H9 (cell line): ENCODE data around the gene LRRC7. TPM values are rescaled to one million over a fixed set of nuclear protein-coding genes. Genes with fewer than 3 reads are reported as not detected.

Experiments
- DNase-seq: peaks from one replicate; pipeline ENCODE4 v3.0.0-alpha.2; 2017
- H2AFZ ChIP-seq: one replicate; pipeline ENCODE4 v1.6.1; 2013; ENCODE audit warnings: mild to moderate bottlenecking, low read length, control low read depth, moderate library complexity
- H2AK5ac ChIP-seq: 2 replicates; pipeline ENCODE4 v1.6.1; 2013; ENCODE audit warnings: low read length, control low read depth, mixed read lengths; ENCODE audit not compliant: insufficient read length
- H2BK120ac ChIP-seq: one replicate; pipeline ENCODE4 v1.6.1; 2013; ENCODE audit warnings: low read depth, mild to moderate bottlenecking, low read length, control low read depth, inconsistent platforms; ENCODE audit not compliant: poor library complexity, severe bottlenecking
- H2BK12ac ChIP-seq: 2 replicates; pipeline ENCODE4 v1.6.1; 2013; ENCODE audit warnings: low read length, control low read depth, mixed read lengths, low read depth; ENCODE audit not compliant: insufficient read length
- H2BK15ac ChIP-seq: 2 replicates; pipeline ENCODE4 v1.6.1; 2013; ENCODE audit warnings: low read depth, low read length, control low read depth
- H2BK20ac ChIP-seq: one replicate; pipeline ENCODE4 v1.6.1; 2013; ENCODE audit warnings: low read depth, mild to moderate bottlenecking, low read length, control low read depth, inconsistent platforms; ENCODE audit not compliant: poor library complexity, severe bottlenecking
- H2BK5ac ChIP-seq: 2 replicates; pipeline ENCODE4 v1.6.1; 2013; ENCODE audit warnings: low read length, control low read depth, mixed read lengths; ENCODE audit not compliant: insufficient read length
- H3K14ac ChIP-seq: 2 replicates; pipeline ENCODE4 v1.6.1; 2013; ENCODE audit warnings: low read length, control low read depth; ENCODE audit not compliant: insufficient read depth
- H3K18ac ChIP-seq: 2 replicates; pipeline ENCODE4 v1.6.1; 2013; ENCODE audit warnings: low read depth, mild to moderate bottlenecking, mixed read lengths, low read length, control low read depth; ENCODE audit not compliant: insufficient read length
- H3K23ac ChIP-seq: 2 replicates; pipeline ENCODE4 v1.6.1; 2013; ENCODE audit warnings: low read length, control low read depth, mixed read lengths, low read depth; ENCODE audit not compliant: insufficient read length
- H3K23me2 ChIP-seq: 2 replicates; pipeline ENCODE4 v1.6.1; 2013; ENCODE audit warnings: low read depth, mild to moderate bottlenecking, mixed read lengths, low read length, control low read depth; ENCODE audit not compliant: insufficient read length, poor library complexity, severe bottlenecking
- H3K27ac ChIP-seq: 2 replicates; pipeline ENCODE4 v1.5.1; 2013; ENCODE audit warnings: low read length, control low read depth, mixed read lengths, low read depth; ENCODE audit not compliant: insufficient read length
- H3K27me3 ChIP-seq: 2 replicates; pipeline ENCODE4 v1.6.1; 2013; ENCODE audit warnings: low read length, control low read depth, inconsistent platforms; ENCODE audit not compliant: insufficient read depth
- H3K4ac ChIP-seq: 2 replicates; pipeline ENCODE4 v1.6.1; 2013; ENCODE audit warnings: low read depth, mild to moderate bottlenecking, control low read depth, inconsistent platforms, low read length, moderate library complexity
- H3K4me1 ChIP-seq: 2 replicates; pipeline ENCODE4 v1.6.1; 2013; ENCODE audit warnings: low read length, control low read depth, inconsistent platforms; ENCODE audit not compliant: insufficient read depth
- H3K4me2 ChIP-seq: 2 replicates; pipeline ENCODE4 v1.6.1; 2013; ENCODE audit warnings: low read length, control low read depth, mixed read lengths; ENCODE audit not compliant: insufficient read length, insufficient read depth
- H3K56ac ChIP-seq: 2 replicates; pipeline ENCODE4 v1.6.1; 2013; ENCODE audit warnings: low read depth, mild to moderate bottlenecking, mixed read lengths, low read length, control low read depth; ENCODE audit not compliant: insufficient read length
- H3K79me1 ChIP-seq: 2 replicates; pipeline ENCODE4 v1.6.1; 2013; ENCODE audit warnings: low read depth, mild to moderate bottlenecking, moderate library complexity, low read length, control low read depth, inconsistent platforms; ENCODE audit not compliant: insufficient read depth, poor library complexity, severe bottlenecking
- H3K79me2 ChIP-seq: 2 replicates; pipeline ENCODE4 v1.6.1; 2013; ENCODE audit warnings: low read length, control low read depth, inconsistent platforms; ENCODE audit not compliant: insufficient read depth
- H3K9ac ChIP-seq: 2 replicates; pipeline ENCODE4 v1.6.1; 2013; ENCODE audit warnings: low read length, control low read depth, mixed read lengths; ENCODE audit not compliant: insufficient read length; ENCODE audit errors: extremely low read depth
- H3K9me3 ChIP-seq: one replicate; pipeline ENCODE4 v1.6.1; 2013; ENCODE audit warnings: low read depth, low read length, inconsistent platforms; ENCODE audit not compliant: control insufficient read depth
- H3T11ph ChIP-seq: one replicate; pipeline ENCODE4 v1.6.1; 2013; ENCODE audit warnings: mild to moderate bottlenecking, low read length, control low read depth, inconsistent platforms
- H4K20me1 ChIP-seq: one replicate; pipeline ENCODE4 v1.6.1; 2013; ENCODE audit not compliant: control insufficient read depth, insufficient read length, insufficient read depth
- H4K5ac ChIP-seq: 2 replicates; pipeline ENCODE4 v1.6.1; 2013; ENCODE audit warnings: low read depth, mild to moderate bottlenecking, mixed read lengths, low read length, control low read depth; ENCODE audit not compliant: insufficient read length
- H4K8ac ChIP-seq: replicated peaks from 2 replicates; pipeline ENCODE4 v1.6.1; 2013; ENCODE audit warnings: low read length, control low read depth, mixed read lengths, low read depth; ENCODE audit not compliant: insufficient read length
- H4K91ac ChIP-seq: 2 replicates; pipeline ENCODE4 v1.6.1; 2013; ENCODE audit warnings: low read depth, mild to moderate bottlenecking, moderate library complexity, mixed read lengths, low read length, control low read depth; ENCODE audit not compliant: insufficient read length
- H3K27ac Mint-ChIP-seq, 3 experiments: 2 replicates in 2 of 3; 3 replicates in 1 of 3; pipeline ENCODE4 v1.8.0; 2020 to 2021; ENCODE audit warnings: mixed read lengths in 3 of 3, mild to moderate bottlenecking in 1 of 3, moderate library complexity in 1 of 3
- H3K27me3 Mint-ChIP-seq: 2 replicates; pipeline ENCODE4 v1.8.0; 2021; ENCODE audit warnings: low read depth, mild to moderate bottlenecking, moderate library complexity, mixed read lengths
- H3K36me3 Mint-ChIP-seq, 3 experiments: 2 replicates in 2 of 3; 3 replicates in 1 of 3; pipeline ENCODE4 v1.8.0; 2020 to 2021; ENCODE audit warnings: low read depth in 3 of 3, mixed read lengths in 3 of 3; ENCODE audit not compliant: insufficient read depth in 1 of 3
- H3K4me1 Mint-ChIP-seq, 2 experiments: 2 replicates each; pipeline ENCODE4 v1.8.0; 2020; ENCODE audit warnings: mixed read lengths in 2 of 2
- H3K4me3 Mint-ChIP-seq, 2 experiments: 2 replicates in 1 of 2; 3 replicates in 1 of 2; pipeline ENCODE4 v1.8.0; 2020 to 2021; ENCODE audit warnings: mild to moderate bottlenecking in 2 of 2, mixed read lengths in 2 of 2, moderate library complexity in 1 of 2
- H3K9me3 Mint-ChIP-seq, 2 experiments: 2 replicates in 1 of 2; 3 replicates in 1 of 2; pipeline ENCODE4 v1.8.0; 2020; ENCODE audit warnings: mild to moderate bottlenecking in 2 of 2, mixed read lengths in 2 of 2, moderate library complexity in 1 of 2
- CTCF ChIP-seq: fragments of 200-600 bp; sonication (generic); conservative IDR thresholded peaks from 3 replicates; pipeline ENCODE4 v1.8.0; 2021; ENCODE audit warnings: antibody characterized with exemption, mild to moderate bottlenecking
- WGBS: extraction: QIAGEN DNeasy Blood & Tissue Kit; methylation state at CpG from one replicate; pipeline ENCODE4 v1.1.7; 2013; ENCODE audit warnings: missing lambda C conversion rate, low lambda C conversion rate, mixed read lengths; ENCODE audit not compliant: insufficient read length; ENCODE audit errors: extremely low coverage; 5-methylcytosine and 5-hydroxymethylcytosine counted together
- total RNA-seq: library from RNA; stranded (reverse); gene quantifications from 2 replicates; pipeline ENCODE4 v1.2.1, GENCODE V29; 2021

The LRRC7 gene
- total RNA-seq, 1 experiment from 2014 or later: not detected

GRCh38 chr1:69847670-69848069 is 279.9 kb downstream of the LRRC7 start:
- Histone ChIP-seq H4K8ac (no peak overlapping the region), H3K79me2 (no peaks in the 10 kb centered on the region), H3K9ac (no peak overlapping the region), H2BK5ac (no peak overlapping the region), H3K4me1 (no peaks in the 10 kb centered on the region), H3K23me2 (no peaks in the 10 kb centered on the region), H4K20me1 (no peaks in the 10 kb centered on the region), H3K27me3 (no peaks in the 10 kb centered on the region), H2BK120ac (no peak overlapping the region), H2AK5ac (no peak overlapping the region), H3K4me2 (no peak overlapping the region), H3K27ac (no peak overlapping the region), H2BK12ac (no peak overlapping the region), H3T11ph (no peak overlapping the region), H4K5ac (no peak overlapping the region), H3K4ac (no peak overlapping the region), H4K91ac (no peak overlapping the region), H2BK15ac (no peak overlapping the region), H2AFZ (no peak overlapping the region), H2BK20ac (no peak overlapping the region), H3K56ac (no peak overlapping the region), H3K14ac (no peak overlapping the region), H3K79me1 (no peaks in the 10 kb centered on the region), H3K9me3 (no peaks in the 10 kb centered on the region), H3K23ac (no peak overlapping the region), H3K18ac (no peak overlapping the region)
- H3K27ac Mint-ChIP-seq: no peak overlapping the region
- no peaks in the 10 kb centered on the region for H3K9me3 Mint-ChIP-seq
- TF ChIP-seq CTCF: no peak
- no peaks in the 10 kb centered on the region for H3K36me3 Mint-ChIP-seq
- H3K4me1 Mint-ChIP-seq: peaks cover 4 to 5% of the 10 kb centered on the region in 2 experiments; a peak in 3 of 4 replicates
- no peaks in the 10 kb centered on the region for H3K27me3 Mint-ChIP-seq
- DNase-seq: no peak
- H3K4me3 Mint-ChIP-seq: no peak overlapping the region
- no CpG with 5 or more reads among the region's 4 CpGs for WGBS
